Progenitor cell of endocrine pancreas (in vitro differentiated cells): Measurements from ENCODE around the gene PROS1. TPM values are rescaled to one million over a fixed set of nuclear protein-coding genes. Genes with fewer than 3 reads are reported as not detected.

Source experiments
- DNase-seq: peaks from one replicate; pipeline ENCODE4 v3.0.0; 2021; ENCODE audit warnings: low spot score; ENCODE audit not compliant: unreplicated experiment
- H3K27ac Mint-ChIP-seq: 2 replicates; pipeline ENCODE4 v1.8.0; 2021; ENCODE audit warnings: mild to moderate bottlenecking, moderate library complexity, mixed read lengths
- H3K27me3 Mint-ChIP-seq: 2 replicates; pipeline ENCODE4 v1.8.0; 2021; ENCODE audit warnings: mixed read lengths
- H3K36me3 Mint-ChIP-seq: 2 replicates; pipeline ENCODE4 v1.8.0; 2022; ENCODE audit warnings: mixed read lengths; ENCODE audit not compliant: insufficient read depth
- H3K4me1 Mint-ChIP-seq: 2 replicates; pipeline ENCODE4 v1.8.0; 2021; ENCODE audit warnings: low read depth, mixed read lengths
- H3K4me3 Mint-ChIP-seq: 2 replicates; pipeline ENCODE4 v1.8.0; 2021; ENCODE audit warnings: low read depth, mild to moderate bottlenecking, moderate library complexity, mixed read lengths
- H3K9me3 Mint-ChIP-seq: 2 replicates; pipeline ENCODE4 v1.8.0; 2021; ENCODE audit warnings: low read depth, mixed read lengths
- total RNA-seq: library from RNA; stranded (reverse); gene quantifications from 2 replicates; pipeline ENCODE4 v1.2.1, GENCODE V29; 2021
- TF ChIP-seq, protein P1 (sequence below): fragments of 200-600 bp; sonication (generic); IDR thresholded peaks from one replicate; pipeline ENCODE4 v1.5.0; 2021; ENCODE audit warnings: antibody characterized with exemption, mild to moderate bottlenecking; ENCODE audit not compliant: unreplicated experiment

PROS1 gene
- total RNA-seq, 1 donor from 2014 or later: 9.4 TPM

DNA sequence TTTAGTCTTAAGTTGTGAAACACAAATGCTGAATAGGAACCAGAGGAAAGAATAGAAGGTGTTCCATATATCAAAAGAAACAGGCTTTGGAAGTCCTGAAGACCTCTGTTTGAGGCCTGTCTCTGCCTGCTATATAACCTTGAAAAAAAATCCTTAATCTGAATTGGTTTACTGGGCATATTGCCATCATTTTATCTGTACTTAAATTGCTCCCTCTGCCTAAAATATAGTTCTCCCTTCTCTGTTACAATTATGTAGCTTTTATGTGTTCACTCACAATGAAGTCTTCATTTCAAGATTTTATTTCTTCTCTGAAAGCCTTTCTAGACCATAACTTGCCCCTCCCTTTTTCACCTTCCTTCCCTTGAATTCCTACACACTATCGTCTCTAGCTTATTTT is 27.5 kb upstream of the PROS1 start:
- Mint-ChIP-seq H3K4me1 (peaks cover 9% of the 10 kb centered on the region), H3K27ac (no peak overlapping the region), H3K4me3 (no peak overlapping the region), H3K27me3 (no peaks in the 10 kb centered on the region), H3K36me3 (peaks cover 2% of the 10 kb centered on the region), H3K9me3 (no peaks in the 10 kb centered on the region)
- DNase-seq: no peak
- TF ChIP-seq, protein P1, sequence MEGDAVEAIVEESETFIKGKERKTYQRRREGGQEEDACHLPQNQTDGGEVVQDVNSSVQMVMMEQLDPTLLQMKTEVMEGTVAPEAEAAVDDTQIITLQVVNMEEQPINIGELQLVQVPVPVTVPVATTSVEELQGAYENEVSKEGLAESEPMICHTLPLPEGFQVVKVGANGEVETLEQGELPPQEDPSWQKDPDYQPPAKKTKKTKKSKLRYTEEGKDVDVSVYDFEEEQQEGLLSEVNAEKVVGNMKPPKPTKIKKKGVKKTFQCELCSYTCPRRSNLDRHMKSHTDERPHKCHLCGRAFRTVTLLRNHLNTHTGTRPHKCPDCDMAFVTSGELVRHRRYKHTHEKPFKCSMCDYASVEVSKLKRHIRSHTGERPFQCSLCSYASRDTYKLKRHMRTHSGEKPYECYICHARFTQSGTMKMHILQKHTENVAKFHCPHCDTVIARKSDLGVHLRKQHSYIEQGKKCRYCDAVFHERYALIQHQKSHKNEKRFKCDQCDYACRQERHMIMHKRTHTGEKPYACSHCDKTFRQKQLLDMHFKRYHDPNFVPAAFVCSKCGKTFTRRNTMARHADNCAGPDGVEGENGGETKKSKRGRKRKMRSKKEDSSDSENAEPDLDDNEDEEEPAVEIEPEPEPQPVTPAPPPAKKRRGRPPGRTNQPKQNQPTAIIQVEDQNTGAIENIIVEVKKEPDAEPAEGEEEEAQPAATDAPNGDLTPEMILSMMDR: no peak

DNA sequence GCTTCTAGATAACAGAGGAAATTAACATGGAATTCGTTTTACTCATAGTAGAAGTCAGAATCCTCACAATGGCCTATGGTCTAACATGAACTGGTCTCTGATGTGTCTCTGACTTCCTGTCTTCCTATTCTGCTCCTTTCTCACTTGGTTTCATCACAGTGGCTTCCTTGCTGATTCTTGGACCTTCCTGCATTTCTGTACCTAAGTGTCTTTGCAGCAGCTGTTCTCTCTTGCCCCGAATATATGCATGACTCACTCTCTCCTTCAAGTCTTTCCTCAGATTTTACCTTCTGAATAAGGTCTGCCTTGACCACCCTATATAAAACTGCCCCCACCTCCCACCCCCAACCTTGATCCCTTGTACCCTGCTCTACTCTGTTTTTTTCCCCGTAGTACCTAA is 20.4 kb upstream of the PROS1 start:
- no peaks in the 10 kb centered on the region for H3K9me3 Mint-ChIP-seq
- TF ChIP-seq, protein P1: no peak
- H3K4me1 Mint-ChIP-seq: no peaks in the 10 kb centered on the region
- H3K27ac Mint-ChIP-seq: no peak overlapping the region
- H3K36me3 Mint-ChIP-seq: peaks cover 2% of the 10 kb centered on the region
- H3K4me3 Mint-ChIP-seq: no peak overlapping the region
- H3K27me3 Mint-ChIP-seq: no peaks in the 10 kb centered on the region
- DNase-seq: no peak

DNA sequence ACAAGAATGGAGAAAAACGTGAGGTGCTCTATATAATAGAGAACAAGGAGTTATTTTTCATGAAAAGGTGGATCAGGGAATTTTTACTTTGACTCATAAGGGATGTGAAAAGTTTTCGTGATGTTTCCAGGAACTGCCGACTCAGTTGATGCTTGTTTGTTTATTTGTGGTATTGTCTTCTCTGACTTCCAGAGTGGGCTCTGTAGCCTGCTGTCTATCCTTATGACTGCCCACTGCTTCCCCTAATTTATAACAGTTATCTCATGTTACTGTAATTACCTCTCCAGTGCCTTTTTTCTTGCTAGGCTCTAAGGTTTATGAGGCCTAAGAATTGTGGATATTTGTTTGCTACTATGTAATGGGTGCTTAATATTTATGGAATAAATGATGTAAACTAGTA is 18.5 kb upstream of the PROS1 start:
- TF ChIP-seq, protein P1: no peak
- H3K36me3 Mint-ChIP-seq: no peaks in the 10 kb centered on the region

DNA sequence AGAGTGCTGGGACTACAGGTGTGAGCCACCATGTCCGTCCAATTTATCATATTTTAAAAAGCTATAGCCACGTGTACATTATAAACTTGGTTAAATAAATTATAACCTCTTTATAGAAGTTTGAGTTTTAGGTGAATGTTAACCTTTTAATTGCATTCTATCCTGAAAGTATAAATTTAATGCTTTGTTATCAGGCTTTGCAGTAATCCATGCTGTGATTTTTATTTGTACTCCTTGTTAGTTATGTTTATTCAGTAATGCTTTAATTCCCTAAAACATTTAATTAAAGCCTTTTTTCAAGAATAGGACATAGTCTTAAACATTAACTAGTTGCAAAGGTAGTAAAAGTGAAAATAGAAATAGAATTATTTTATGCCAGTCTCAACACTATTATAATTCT is 17.9 kb upstream of the PROS1 start:
- TF ChIP-seq, protein P1: no peak

More for the DNA sequence above, 18.5 kb upstream of the PROS1 start:
- DNase-seq: no peak
- Mint-ChIP-seq H3K4me3 (no peak overlapping the region), H3K9me3 (no peaks in the 10 kb centered on the region), H3K4me1 (no peaks in the 10 kb centered on the region), H3K27me3 (no peaks in the 10 kb centered on the region), H3K27ac (no peak overlapping the region)

DNA sequence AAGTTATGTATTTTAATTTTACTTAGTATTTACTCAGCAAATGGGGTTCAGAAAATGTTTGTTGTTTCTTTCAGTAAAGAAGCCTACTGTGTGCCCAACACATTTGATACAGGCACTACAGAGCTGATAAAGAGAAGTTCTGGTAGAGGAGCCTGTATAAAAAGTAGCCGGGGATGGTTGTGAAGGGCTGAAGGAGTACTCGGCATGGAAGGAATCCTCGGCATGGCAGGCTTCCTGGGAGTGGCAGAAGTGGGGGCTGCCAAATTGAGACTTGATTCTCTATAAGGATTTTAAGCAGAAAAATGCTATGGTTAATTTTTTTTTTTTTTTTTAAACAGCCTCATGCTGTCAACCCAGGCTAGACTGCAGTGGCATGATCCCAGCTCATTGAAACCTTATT is 15.5 kb upstream of the PROS1 start:
- H3K36me3 Mint-ChIP-seq: no peaks in the 10 kb centered on the region
- no peak overlapping the region for H3K4me3 Mint-ChIP-seq
- no peaks in the 10 kb centered on the region for H3K4me1 Mint-ChIP-seq
- DNase-seq: no peak
- H3K9me3 Mint-ChIP-seq: no peaks in the 10 kb centered on the region
- H3K27me3 Mint-ChIP-seq: no peaks in the 10 kb centered on the region
- TF ChIP-seq, protein P1: no peak
- no peak overlapping the region for H3K27ac Mint-ChIP-seq

More for the DNA sequence above, 17.9 kb upstream of the PROS1 start:
- H3K36me3 Mint-ChIP-seq: no peaks in the 10 kb centered on the region
- no peak overlapping the region for H3K4me3 Mint-ChIP-seq
- H3K27me3 Mint-ChIP-seq: no peaks in the 10 kb centered on the region
- no peak overlapping the region for H3K27ac Mint-ChIP-seq
- no peaks in the 10 kb centered on the region for H3K4me1 Mint-ChIP-seq
- no peaks in the 10 kb centered on the region for H3K9me3 Mint-ChIP-seq
- no peak for DNase-seq
